Heart left ventricle (tissue), 13 donors: ENCODE results near the gene TTC23L.

Experiments used
- CTCF ChIP-seq, 12 donors: fragments of 200-600 bp; sonication (generic) in 4 of 12; IDR thresholded peaks; one replicate each; pipeline versions ENCODE4 v1.5.0 to v1.8.0; 2018 to 2022; ENCODE audit warnings: antibody characterized with exemption in 12 of 12, mild to moderate bottlenecking in 5 of 12
- POLR2A ChIP-seq, 2 donors: fragments of 450-650 bp; IDR thresholded peaks; one replicate each; pipeline ENCODE4 v1.6.1; 2017; ENCODE audit warnings: antibody characterized with exemption in 2 of 2, mild to moderate bottlenecking in 2 of 2, moderate library complexity in 2 of 2
- donor health status: ischemic (EF 13 %, LVEDD 7.1; RV severe dilation, severe dysfunction).
- donor health status: DM: no; HTN: yes; CAD: no.
- donor health status: DM: no; HTN: no; CAD: no.
- donor health status: ischemic (EF 25% LVEDD 6.9; RV normal size, moderate dysfunction).
- donor health status: ischemic (EF 25% LVEDD 5.7; RV mildly dilated, moderate dysfunction).
- donor health status: ischemic (EF 35%, LVEDD 5.7; RV mildly dilated, moderate dysfunction).
- donor health status: nonischemic (EF 11% LVEDD 7.7; RV severe dilation, severe dysfunction).
- donor health status: DM: yes; HTN: yes; CAD: no.
- donor health status: PGD.
- donor health status: ischemic (EF 29% LVEDD 5.4; RV normal size, mild dysfunction).
- donor health status: nonischemic (EF 23%, LVEDD 6.1; RV moderate dilation, normal function).

GRCh38 chr5:34803974-34804732 is 34.8 kb upstream of the TTC23L start:
- TF ChIP-seq POLR2A (IDR thresholded peaks at IDR 0.05): no peak
- TF ChIP-seq CTCF (IDR thresholded peaks at IDR 0.05): no peak
